HTR-8/SVneo (cell line): ENCODE data around the gene ACSM3.
A peak's percentile ranks its signal among the peaks of the same experiment; 100 is the strongest.
"Not testable (repeated sequence)": the region's sequence is repeated elsewhere in the genome, so short reads cannot be mapped to it uniquely, and the experiment has no call there.

Experiments used
- DNase-seq: peaks from one replicate; pipeline ENCODE4 v3.0.0; 2011; ENCODE audit warnings: low spot score, mixed read lengths; ENCODE audit not compliant: insufficient read length
- FAIRE-seq: peaks from 2 replicates; lab custom pipeline; 2011; peaks lifted over from hg19 to GRCh38; lab: Jason Lieb, UNC

The ACSM3 gene

DNA sequence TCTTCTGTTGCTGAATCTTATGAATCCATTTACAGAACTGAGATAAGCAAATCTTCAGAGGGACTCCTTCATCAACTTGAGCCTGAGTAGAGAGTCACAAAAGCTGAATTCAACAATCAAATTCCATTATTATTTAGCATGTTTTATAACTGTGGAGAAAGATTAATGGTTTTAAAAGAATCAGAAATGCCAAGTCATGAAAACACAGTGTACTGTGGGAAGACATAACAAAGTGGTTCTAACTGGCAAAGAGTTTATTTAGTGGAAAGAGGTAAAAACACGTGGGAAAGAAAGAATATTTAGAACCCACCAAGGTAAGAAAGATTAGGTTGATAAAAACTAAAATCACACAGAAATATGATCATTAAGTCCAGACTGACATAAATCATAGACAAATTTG, 37.5 kb downstream of the ACSM3 start:
- no peak for DNase-seq
- no peak for FAIRE-seq

GRCh38 chr16:20803192-20803560, 39.4 kb downstream of the ACSM3 start:
- no peak for FAIRE-seq
- no peak for DNase-seq

DNA sequence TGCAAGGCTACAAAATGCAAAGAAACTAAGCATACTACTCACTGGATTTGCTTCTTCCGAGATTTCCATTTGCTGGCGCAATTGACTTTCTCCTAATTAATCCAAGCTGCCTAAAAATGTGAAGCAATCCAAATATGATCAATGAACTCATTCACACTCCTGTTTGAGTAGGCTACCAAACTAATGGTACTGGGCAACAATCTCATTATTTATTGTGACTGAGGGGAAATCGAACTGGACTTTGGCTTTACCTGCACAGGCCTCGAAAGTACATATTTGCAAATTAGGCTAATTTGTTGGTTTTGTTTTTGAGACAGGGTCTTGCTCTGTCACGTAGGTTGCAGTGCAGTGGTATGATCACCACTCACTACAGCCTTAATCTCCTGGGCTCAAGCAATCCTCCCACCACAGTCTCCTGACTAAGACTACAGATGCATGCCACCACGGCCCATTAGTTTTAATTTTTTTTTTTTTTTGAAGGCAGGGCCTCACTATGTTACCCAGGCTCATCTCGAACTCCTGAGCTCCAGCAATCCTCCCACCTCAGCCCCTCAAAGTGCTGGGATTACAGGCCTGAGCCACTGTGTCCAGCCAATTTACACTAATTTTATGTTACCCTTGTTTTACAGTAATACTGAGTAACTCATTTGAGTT, 39.9 kb downstream of the ACSM3 start:
- no peak for DNase-seq
- FAIRE-seq, result no peak

GRCh38 chr16:20805684-20806167, 41.9 kb downstream of the ACSM3 start:
- FAIRE-seq, DNase-seq: not testable (repeated sequence)

- FAIRE-seq (no peak), DNase-seq (peak; percentile 81)
Measured at GRCh38 chr16:20806168-20807050, 42.6 kb downstream of the ACSM3 start, which contains the start of the genes ERI2 and REXO5. ERI2 (minus strand) TSS chr16:20806472; CDS start chr16:20806430, 42 bp downstream. REXO5 (plus strand) TSS chr16:20806527; CDS start chr16:20806954, 427 bp downstream.

DNA sequence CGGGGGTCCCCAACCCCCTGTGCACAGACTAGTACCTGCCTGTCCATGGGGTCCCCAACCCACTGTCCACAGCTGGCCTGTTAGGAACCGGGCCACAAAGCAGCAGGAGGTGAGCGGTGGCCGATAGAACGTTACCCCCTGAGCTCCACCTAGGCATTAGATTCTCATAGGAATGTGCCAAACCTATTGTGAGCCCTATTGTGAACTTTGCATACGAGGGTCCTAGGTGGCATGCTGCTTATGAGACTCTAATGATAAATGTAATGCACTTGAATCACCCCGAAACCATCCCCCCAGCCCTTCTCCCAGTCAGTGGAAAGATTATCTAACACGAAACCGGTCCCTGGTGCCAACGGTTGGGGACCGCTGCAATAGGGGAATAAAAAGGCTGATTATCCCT, 44.0 kb downstream of the ACSM3 start:
- FAIRE-seq (no peak), DNase-seq (no peak)

DNA sequence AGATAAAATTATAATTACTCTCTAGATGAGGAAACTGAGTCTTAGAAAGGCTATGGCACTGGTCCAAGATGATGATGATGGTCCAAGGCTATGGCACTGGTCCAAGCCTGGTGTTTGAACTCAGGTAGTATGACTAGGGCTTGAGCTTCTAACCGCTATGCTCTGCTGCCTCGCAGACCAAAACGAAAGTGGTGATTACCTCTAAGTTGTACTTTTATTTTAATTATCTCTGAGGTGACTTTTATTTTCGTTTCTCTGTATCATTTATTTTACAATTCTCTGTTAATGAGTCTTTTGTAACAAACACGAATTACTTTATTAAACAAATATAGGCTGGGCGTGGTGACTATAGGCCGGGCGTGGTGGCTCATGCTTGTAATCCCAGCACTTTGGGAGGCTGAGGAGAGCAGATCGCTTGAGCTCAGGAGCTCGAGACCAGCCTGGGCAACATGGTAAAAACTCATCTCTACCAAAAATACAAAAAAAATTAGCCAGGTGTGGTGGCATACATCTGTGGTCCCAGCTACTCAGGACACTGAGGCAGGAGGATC, 48.1 kb downstream of the ACSM3 start:
- DNase-seq, result no peak
- no peak for FAIRE-seq

DNA sequence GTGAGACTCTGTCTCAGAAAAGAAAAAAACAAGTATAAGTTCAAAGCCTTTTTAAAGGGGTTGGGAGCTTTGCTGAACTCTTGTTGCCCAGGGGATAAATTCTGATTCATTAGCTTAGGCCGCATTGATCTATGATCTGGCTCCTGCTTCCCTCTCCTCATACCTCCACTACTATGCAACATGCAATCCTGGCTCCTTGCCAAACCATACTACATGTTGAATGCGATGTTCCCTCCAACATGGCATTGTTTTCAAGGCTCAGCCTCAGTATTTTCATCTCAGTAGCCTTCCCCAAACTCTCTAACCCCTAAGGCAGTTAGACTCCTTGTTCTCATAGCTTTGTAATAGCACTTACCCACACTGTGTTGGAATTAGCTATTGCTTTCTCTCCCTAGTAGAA, 48.7 kb downstream of the ACSM3 start:
- FAIRE-seq (no peak), DNase-seq (no peak)

DNA sequence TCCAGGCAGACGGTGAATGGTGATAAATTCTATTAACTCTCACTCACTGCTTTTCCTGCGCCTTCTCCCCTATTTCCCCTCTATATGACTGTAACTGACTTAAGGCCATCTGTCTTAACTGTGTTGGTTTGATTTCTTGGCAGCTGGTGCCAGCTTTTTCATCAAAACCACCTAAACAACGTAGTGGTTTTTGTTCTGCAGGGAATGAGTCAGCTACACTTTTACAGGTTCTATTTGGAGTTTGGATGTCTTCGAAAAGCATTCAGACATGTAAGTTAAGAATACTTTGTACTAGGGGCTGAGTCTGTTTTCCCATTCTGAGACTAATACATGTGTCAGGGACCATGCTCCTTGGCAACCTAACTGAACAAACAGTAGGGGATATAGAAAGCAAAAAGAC, 51.0 kb downstream of the ACSM3 start:
- FAIRE-seq (no peak), DNase-seq (no peak)

GRCh38 chr16:20818929-20819585, 55.2 kb downstream of the ACSM3 start:
- DNase-seq (no peak), FAIRE-seq (no peak)

- DNase-seq (no peak), FAIRE-seq (no peak)
Measured at GRCh38 chr16:20821682-20822081, 57.9 kb downstream of the ACSM3 start.

DNA sequence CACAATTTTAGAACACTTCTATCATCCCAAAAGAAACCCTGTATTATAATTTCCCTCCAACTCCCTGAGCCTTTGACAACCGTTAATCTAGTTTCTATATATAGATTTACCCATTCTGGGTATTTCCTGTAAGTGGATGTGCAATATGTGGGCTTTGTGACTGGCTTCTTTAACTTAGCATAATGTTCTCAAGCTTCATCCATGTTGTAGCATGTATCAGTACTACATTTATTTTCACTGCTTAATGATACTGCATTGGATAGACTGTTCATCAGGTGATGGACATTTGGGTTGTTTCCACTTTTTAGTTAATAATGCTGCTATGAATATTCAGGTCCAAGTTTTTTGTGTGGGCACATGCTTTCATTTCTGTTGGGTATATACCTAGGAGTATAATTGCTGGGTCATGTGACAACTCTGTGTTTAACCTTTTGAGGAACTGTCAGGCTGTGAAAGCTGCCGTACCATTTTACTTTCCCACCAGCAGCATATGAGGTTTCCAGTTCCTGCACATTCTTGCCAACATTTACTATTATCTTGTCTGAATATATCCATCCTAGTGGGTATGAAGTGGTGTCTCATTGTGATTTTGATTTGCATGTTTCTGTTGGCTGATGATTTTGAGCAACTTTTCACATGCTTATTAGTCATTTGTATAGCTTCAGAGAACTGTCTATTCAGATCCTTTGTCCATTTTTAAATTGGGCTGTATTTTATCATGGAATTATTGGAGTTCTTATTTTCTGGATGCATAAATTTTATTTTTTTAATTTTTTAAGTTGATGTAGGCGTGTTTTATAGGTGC, 58.9 kb downstream of the ACSM3 start:
- DNase-seq (no peak), FAIRE-seq (no peak)

GRCh38 chr16:20826039-20826566, 62.3 kb downstream of the ACSM3 start:
- no peak for FAIRE-seq

DNA sequence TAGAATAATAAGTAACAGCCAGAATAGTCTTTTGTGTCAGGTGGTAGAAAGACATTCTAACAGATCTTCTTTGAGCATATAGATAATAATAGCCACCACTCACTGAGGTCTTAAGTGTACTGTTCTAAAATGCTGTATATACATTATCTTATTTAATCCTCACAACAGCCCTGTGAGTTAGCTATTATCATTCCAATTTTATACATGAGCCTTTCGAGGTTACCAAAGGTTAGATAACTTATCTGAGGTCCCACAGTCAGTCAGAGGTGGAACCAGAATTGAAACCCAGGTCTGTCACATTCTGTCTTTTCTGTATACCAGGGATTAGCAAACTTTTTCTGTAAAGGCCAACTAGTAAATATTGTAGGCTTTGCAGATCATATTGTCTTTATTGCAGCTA, 65.7 kb downstream of the ACSM3 start:
- DNase-seq, result no peak
- no peak for FAIRE-seq

More at GRCh38 chr16:20826039-20826566, 62.3 kb downstream of the ACSM3 start:
- DNase-seq, result no peak

DNA sequence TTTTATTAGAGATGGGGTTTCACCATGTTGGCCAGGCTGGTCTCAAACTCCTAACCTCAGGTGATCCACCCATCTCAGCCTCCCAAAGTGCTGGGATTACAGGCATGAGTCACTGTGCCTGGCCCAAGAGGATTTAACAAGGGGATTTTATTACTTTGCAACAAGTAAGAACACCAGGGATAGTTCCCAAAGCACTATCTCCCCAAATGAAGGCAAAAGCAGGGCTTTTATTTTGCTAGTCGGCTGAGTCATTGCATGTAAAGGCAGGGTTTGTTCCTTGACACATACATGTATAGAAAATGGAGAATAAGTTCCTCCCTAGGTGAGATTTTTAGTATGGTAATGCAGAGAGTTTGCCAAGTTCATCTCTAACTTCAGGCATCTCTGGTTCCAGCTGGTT, 66.6 kb downstream of the ACSM3 start:
- no peak for FAIRE-seq
- no peak for DNase-seq

- FAIRE-seq (no peak), DNase-seq (no peak)
Measured at GRCh38 chr16:20833086-20833485, 69.3 kb downstream of the ACSM3 start.

DNA sequence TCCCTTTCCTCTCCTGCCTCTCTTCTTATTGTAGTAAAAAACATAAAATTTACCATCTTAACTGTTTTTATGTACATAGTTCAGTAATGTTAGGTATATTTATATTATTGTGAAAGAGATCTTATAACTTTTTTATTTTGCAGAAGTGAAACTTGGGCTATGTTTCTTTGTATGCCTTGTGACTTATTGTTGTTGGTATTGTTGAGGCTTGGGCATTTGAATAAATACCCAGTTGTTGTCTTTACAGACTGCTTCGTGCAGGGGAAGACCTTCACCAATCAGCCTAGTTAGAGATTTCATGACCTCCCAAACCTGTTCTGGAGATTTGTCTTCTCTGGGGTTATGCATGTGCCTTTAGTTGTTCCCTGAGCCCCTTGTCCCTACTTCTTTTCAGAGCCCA, 74.4 kb downstream of the ACSM3 start:
- DNase-seq (no peak), FAIRE-seq (no peak)

DNA sequence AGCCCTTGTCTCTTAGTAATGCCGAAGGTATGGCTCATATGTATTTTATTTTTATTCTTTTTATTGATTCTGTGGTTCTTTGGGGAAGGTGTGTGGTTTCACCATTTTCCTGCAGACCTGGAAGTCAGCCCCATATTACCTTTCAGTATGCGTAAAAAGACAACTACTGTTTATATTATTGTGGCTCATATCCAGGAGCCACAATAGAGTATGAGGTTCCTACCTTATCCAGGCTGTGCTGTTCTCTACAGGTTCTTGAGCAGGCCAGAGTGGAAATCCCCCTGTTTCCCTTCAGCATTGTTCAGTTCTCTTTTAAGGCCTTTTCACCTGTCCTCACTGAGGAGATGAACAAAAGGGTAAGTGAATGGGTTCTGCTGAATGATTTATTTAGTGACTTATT, 75.7 kb downstream of the ACSM3 start:
- no peak for FAIRE-seq
- no peak for DNase-seq

DNA sequence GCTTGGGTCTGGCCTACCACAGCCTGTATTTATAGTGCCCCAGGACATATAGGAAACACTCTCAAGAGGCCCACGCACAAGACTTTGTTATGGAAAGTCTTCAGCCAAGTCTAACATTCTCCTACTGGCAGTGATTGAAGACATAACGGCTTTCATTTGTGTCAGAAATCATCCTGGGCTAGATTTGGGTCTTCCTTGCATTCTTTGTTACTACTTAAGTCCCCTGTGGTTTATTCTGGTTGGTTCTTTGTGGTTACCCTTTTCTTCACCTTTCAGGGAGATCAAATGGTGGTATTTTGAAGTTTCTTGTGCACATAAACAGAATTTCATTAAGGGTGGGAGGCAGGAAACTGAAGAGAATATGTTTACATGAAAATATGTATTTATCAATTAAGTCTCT, 80.2 kb downstream of the ACSM3 start:
- FAIRE-seq (no peak), DNase-seq (no peak)
